Hepatocyte (in vitro differentiated cells): ENCODE measurements around the gene TCFL5. TPM values are rescaled to one million over a fixed set of nuclear protein-coding genes. Genes with fewer than 3 reads are reported as not detected.

Experiments used
- DNase-seq: peaks from one replicate; pipeline ENCODE4 v3.0.0-alpha.2; 2016; ENCODE audit warnings: low spot score
- H2AFZ ChIP-seq: fragments of 200-600 bp; sonication (generic); 2 replicates; pipeline ENCODE4 v1.6.0; 2016; ENCODE audit warnings: antibody characterized with exemption, mild to moderate bottlenecking
- H3K27ac ChIP-seq: fragments of 200-600 bp; sonication (generic); 2 replicates; pipeline ENCODE4 v1.5.1; 2016; ENCODE audit warnings: mild to moderate bottlenecking
- H3K27me3 ChIP-seq: fragments of 200-600 bp; sonication (generic); 2 replicates; pipeline ENCODE4 v1.6.1; 2016
- H3K36me3 ChIP-seq: fragments of 200-600 bp; sonication (generic); replicated peaks from 2 replicates; pipeline ENCODE4 v1.5.1; 2016; ENCODE audit warnings: low read depth; ENCODE audit not compliant: insufficient read depth
- H3K4me1 ChIP-seq: fragments of 200-600 bp; sonication (generic); 2 replicates; pipeline ENCODE4 v1.5.1; 2016; ENCODE audit warnings: mild to moderate bottlenecking, moderate library complexity; ENCODE audit not compliant: insufficient read depth
- H3K4me2 ChIP-seq: fragments of 200-600 bp; sonication (generic); 2 replicates; pipeline ENCODE4 v1.6.0; 2016
- H3K4me3 ChIP-seq: fragments of 200-600 bp; sonication (generic); 2 replicates; pipeline ENCODE4 v1.5.1; 2016; ENCODE audit warnings: mild to moderate bottlenecking
- H3K79me2 ChIP-seq: fragments of 200-600 bp; sonication (generic); 2 replicates; pipeline ENCODE4 v1.6.0; 2017; ENCODE audit warnings: mild to moderate bottlenecking
- H3K9me2 ChIP-seq: fragments of 200-600 bp; sonication (generic); replicated peaks from 2 replicates; pipeline ENCODE4 v1.6.0; 2017; ENCODE audit warnings: mild to moderate bottlenecking; ENCODE audit not compliant: insufficient read depth
- H3K9me3 ChIP-seq: fragments of 200-600 bp; sonication (generic); 2 replicates; pipeline ENCODE4 v1.5.1; 2016; ENCODE audit warnings: low read depth, mild to moderate bottlenecking
- H4K20me1 ChIP-seq: fragments of 200-600 bp; sonication (generic); 2 replicates; pipeline ENCODE4 v1.6.0; 2016; ENCODE audit warnings: mild to moderate bottlenecking; ENCODE audit not compliant: insufficient read depth, poor library complexity, severe bottlenecking
- EZH2 ChIP-seq: fragments of 200-600 bp; sonication (generic); IDR thresholded peaks from 2 replicates; pipeline ENCODE4 v1.6.1; 2016; ENCODE audit warnings: antibody characterized with exemption, mild to moderate bottlenecking, borderline replicate concordance
- EZH2phosphoT487 ChIP-seq: fragments of 200-600 bp; sonication (generic); IDR thresholded peaks from one replicate; pipeline ENCODE4 v1.6.1; 2018; ENCODE audit warnings: antibody characterized with exemption, mild to moderate bottlenecking, low read depth, moderate library complexity; ENCODE audit not compliant: unreplicated experiment, severe bottlenecking
- WGBS: methylation state at CpG from one replicate; pipeline ENCODE4 v1.1.6; 2016; ENCODE audit warnings: low lambda C conversion rate; ENCODE audit errors: missing lambda C conversion rate; 5-methylcytosine and 5-hydroxymethylcytosine counted together
- polyA plus RNA-seq: library from polyadenylated mRNA; unstranded; fragments of >200 nt; fragmentation: Nextera tagmentation; extraction: Ambion mirVana; gene quantifications from 2 replicates; pipeline ENCODE4 v1.2.1, GENCODE V29; 2016
- total RNA-seq: library from RNA; depleted of rRNA; stranded (reverse); fragments of >200 nt; gene quantifications from 2 replicates; pipeline ENCODE4 v1.2.3, GENCODE V29; 2014
- TF ChIP-seq, protein P1 (sequence below): fragments of 200-600 bp; sonication (generic); IDR thresholded peaks from 2 replicates; pipeline ENCODE4 v1.5.1; 2016; ENCODE audit warnings: antibody characterized with exemption, mild to moderate bottlenecking; ENCODE audit not compliant: poor library complexity

The TCFL5 gene
- total and polyA plus RNA-seq, 2 experiments from 2014 or later: 8.5 to 9.5 TPM

DNA sequence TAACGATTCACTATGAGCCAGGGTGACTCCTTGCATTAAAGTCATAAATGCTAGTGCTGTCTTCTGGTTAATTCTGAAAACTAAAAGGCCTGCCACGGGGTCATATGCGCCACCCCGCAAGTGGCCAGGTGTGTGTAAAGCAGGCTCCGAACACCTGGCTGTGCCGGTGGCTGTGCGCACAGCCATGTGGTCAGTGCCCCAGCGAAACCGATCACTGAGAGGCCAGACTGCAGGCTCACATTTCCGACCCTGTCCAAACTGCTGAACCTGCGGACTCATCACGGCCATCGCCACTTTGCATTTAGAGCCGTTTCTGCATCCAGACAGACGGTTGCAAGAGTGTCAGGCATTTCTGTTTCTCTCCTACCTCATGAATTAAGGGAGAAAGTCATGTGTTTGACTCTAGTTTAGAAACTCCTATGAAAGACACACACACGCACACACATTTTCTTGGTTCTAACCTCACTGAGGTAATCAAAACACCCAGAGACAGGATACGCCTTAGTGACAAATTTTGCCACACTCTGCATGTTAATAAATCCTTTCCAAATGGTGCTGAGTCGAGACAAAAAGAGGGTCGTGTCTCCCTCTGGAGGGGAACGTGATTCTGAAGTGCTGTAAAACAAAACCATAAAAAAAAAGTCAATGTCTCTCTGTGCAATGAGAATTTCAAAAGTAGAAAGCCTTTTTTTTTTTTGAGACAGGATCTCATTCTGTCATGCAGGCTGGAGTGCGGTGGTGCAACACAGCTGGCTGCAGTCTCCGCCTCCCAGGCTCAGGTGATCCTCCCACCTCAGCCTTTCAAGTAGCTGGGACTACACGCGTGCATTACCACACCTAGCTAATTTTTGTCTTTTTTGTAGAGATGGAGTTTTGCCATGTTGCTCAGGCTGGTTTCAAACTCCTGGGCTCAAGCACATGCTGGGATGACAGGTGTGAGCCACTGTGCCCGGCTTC is 31.0 kb upstream of the TCFL5 start:
- Histone ChIP-seq H3K4me2 (no peak overlapping the region), H3K4me1 (no peaks in the 10 kb centered on the region), H4K20me1 (no peaks in the 10 kb centered on the region), H3K27me3 (no peaks in the 10 kb centered on the region), H3K9me3 (no peaks in the 10 kb centered on the region), H2AFZ (no peak overlapping the region), H3K27ac (no peak overlapping the region), H3K4me3 (no peak overlapping the region), H3K36me3 (peaks cover 8% of the 10 kb centered on the region), H3K79me2 (no peaks in the 10 kb centered on the region), H3K9me2 (no peaks in the 10 kb centered on the region)
- TF ChIP-seq EZH2 (no peak), EZH2phosphoT487 (no peak)
- TF ChIP-seq, protein P1, sequence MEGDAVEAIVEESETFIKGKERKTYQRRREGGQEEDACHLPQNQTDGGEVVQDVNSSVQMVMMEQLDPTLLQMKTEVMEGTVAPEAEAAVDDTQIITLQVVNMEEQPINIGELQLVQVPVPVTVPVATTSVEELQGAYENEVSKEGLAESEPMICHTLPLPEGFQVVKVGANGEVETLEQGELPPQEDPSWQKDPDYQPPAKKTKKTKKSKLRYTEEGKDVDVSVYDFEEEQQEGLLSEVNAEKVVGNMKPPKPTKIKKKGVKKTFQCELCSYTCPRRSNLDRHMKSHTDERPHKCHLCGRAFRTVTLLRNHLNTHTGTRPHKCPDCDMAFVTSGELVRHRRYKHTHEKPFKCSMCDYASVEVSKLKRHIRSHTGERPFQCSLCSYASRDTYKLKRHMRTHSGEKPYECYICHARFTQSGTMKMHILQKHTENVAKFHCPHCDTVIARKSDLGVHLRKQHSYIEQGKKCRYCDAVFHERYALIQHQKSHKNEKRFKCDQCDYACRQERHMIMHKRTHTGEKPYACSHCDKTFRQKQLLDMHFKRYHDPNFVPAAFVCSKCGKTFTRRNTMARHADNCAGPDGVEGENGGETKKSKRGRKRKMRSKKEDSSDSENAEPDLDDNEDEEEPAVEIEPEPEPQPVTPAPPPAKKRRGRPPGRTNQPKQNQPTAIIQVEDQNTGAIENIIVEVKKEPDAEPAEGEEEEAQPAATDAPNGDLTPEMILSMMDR: no peak
- WGBS: 94% methylated on average over 25 of the region's 25 CpGs
- DNase-seq: no peak

DNA sequence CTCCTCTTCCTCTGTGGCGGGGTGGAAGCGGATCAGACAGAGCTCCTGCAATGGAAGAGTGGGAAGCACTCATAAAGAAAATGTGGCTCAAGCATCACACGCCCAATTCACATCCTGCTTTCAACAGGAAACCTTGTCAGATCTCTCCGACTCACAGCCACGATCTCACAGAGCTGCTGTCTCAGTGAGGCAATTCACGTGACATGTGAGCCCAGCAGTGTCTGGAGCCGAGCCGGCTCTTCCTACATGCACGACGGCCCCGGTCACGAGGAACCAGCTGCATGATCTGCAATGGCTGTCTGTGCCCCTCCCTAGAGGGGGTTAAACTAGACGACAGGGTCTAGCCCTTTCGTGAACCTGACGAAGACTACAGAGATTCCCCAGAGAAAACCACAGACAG is 29.5 kb upstream of the TCFL5 start:
- Histone ChIP-seq H3K36me3 (peaks cover 8% of the 10 kb centered on the region), H3K4me2 (no peak overlapping the region), H3K9me3 (no peaks in the 10 kb centered on the region), H4K20me1 (no peaks in the 10 kb centered on the region), H3K9me2 (no peaks in the 10 kb centered on the region), H3K27ac (no peak overlapping the region), H3K4me1 (no peaks in the 10 kb centered on the region), H2AFZ (no peak overlapping the region), H3K27me3 (no peaks in the 10 kb centered on the region), H3K79me2 (no peaks in the 10 kb centered on the region), H3K4me3 (no peak overlapping the region)
- DNase-seq: no peak
- 92% methylated on average over 15 of the region's 15 CpGs for WGBS
- TF ChIP-seq, protein P1: no peak
- TF ChIP-seq EZH2phosphoT487 (no peak), EZH2 (no peak)

DNA sequence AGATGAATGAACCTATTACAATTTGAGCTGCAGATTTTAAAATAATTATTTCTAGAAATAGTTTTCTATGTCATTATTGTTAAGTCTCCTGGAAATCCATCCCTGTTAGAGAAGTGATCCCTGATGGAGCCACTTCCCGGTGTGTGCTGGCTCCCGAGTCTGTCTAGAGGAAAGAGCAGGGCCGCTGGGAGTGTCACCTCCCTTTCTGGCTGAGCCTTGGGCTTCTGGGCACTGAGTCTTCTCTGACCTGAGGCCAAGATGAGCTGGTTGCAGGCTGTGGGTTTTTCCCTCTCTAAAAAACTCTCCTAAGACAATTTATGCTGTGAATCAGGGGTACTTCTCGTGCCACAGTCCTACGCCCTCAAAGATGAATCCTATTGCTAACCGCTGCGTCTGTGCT is 28.8 kb upstream of the TCFL5 start:
- no peak overlapping the region for H3K27ac ChIP-seq
- no peaks in the 10 kb centered on the region for H4K20me1 ChIP-seq
- H3K79me2 ChIP-seq: no peaks in the 10 kb centered on the region
- TF ChIP-seq, protein P1: no peak
- TF ChIP-seq EZH2phosphoT487 (no peak), EZH2 (no peak)
- H3K36me3 ChIP-seq: peaks cover 8% of the 10 kb centered on the region
- no peak overlapping the region for H3K4me2 ChIP-seq
- 95% methylated on average over 7 of the region's 7 CpGs for WGBS
- DNase-seq: no peak
- no peaks in the 10 kb centered on the region for H3K4me1 ChIP-seq
- H3K9me3 ChIP-seq: no peaks in the 10 kb centered on the region
- no peaks in the 10 kb centered on the region for H3K27me3 ChIP-seq
- no peak overlapping the region for H2AFZ ChIP-seq
- no peaks in the 10 kb centered on the region for H3K9me2 ChIP-seq
- H3K4me3 ChIP-seq: no peak overlapping the region
